ENCODE results near the gene ANKRA2. TPM values are rescaled to one million over a fixed set of nuclear protein-coding genes. Genes with fewer than 3 reads are reported as not detected.

ANKRA2 gene
- total and polyA plus RNA-seq, 4 experiments from 2014 or later, result 15.9 to 59.4 (median 40.2) TPM

GRCh38 chr5:73582285-73583145, 17.1 kb upstream of the ANKRA2 start:
- CTCF ChIA-PET (ENCODE audit: partially characterized antibody), result interaction anchor here (1.0 to 3.2 kb wide), 2 partner anchors 9 to 15 kb away, joined by 3 to 26 read pairs; no protein-coding TSS in a partner anchor
- POLR2A ChIA-PET (ENCODE audit: partially characterized antibody), result interaction anchor here (0.8 kb wide), 1 partner anchor 10 kb away, joined by 3 read pairs; no protein-coding TSS in a partner anchor

GRCh38 chr5:73565969-73566547, 619 bp upstream of the ANKRA2 start:
- Histone ChIP-seq H3K27ac (ENCODE audit: low read depth, low read length) (peak overlapping the region; percentile 99), H3K9me3 (ENCODE audit: control insufficient read depth in 1 of 2, low read length in 2 of 2) (no peaks in the 10 kb centered on the region), H3K27me3 (ENCODE audit: insufficient read depth, low read length) (no peaks in the 10 kb centered on the region), H3K36me3 (ENCODE audit: insufficient read depth, low read length) (peaks cover 5% of the 10 kb centered on the region), H3K4me3 (ENCODE audit: low read length in 2 of 2) (peak overlapping the region; percentile 45 to 83), H3K4me1 (ENCODE audit: insufficient read depth, low read length) (peaks cover 35% of the 10 kb centered on the region)
- CTCF ChIA-PET (ENCODE audit: partially characterized antibody), result interaction anchor here (1.4 kb wide), 1 partner anchor 61 kb away, joined by 3 read pairs; no protein-coding TSS in a partner anchor
- H3K9me3 Mint-ChIP-seq, result peaks cover 0 to 7% (median 0%) of the 10 kb centered on the region in 8 donors
- DNase-seq, result no peak
- H3K27me3 Mint-ChIP-seq, result no peaks in the 10 kb centered on the region
- peak overlapping the region; percentile 98 to 100 (median 99) for H3K27ac Mint-ChIP-seq
- H3K36me3 Mint-ChIP-seq, result peaks cover 17 to 49% of the 10 kb centered on the region in 2 donors
- peak overlapping the region; percentile 95 to 100 (median 99) for H3K4me3 Mint-ChIP-seq
- H3K4me1 Mint-ChIP-seq, result peaks cover 24 to 47% (median 37%) of the 10 kb centered on the region in 4 donors
- POLR2A ChIA-PET (ENCODE audit: partially characterized antibody), result interaction anchor here (0.9 to 2.8 kb wide), 5 partner anchors 12 to 1246 kb away, joined by 3 to 45 read pairs (median 6); partner anchors contain the start of genes BTF3, MRPS27, PTCD2 and TNPO1
- intact Hi-C loops (cut with micrococcal nuclease), result loop anchor here (1.0 to 10.0 kb wide), 4 partner anchors 68 to 1949 kb away; partner anchors contain the start of genes BTF3, CERT1, HMGCR and POLK

More at GRCh38 chr5:73582285-73583145, 17.1 kb upstream of the ANKRA2 start:
- Histone ChIP-seq H3K36me3 (ENCODE audit: insufficient read depth, low read length) (peaks cover 32% of the 10 kb centered on the region), H3K27ac (ENCODE audit: low read depth, low read length) (no peak overlapping the region), H3K27me3 (ENCODE audit: insufficient read depth, low read length) (no peaks in the 10 kb centered on the region), H3K4me1 (ENCODE audit: insufficient read depth, low read length) (no peaks in the 10 kb centered on the region), H3K4me3 (ENCODE audit: low read length in 2 of 2) (no peak overlapping the region), H3K9me3 (ENCODE audit: control insufficient read depth in 1 of 2, low read length in 2 of 2) (no peaks in the 10 kb centered on the region)
- Mint-ChIP-seq H3K27ac (no peak overlapping the region), H3K36me3 (peaks cover 28 to 37% of the 10 kb centered on the region in 2 donors), H3K4me3 (no peak overlapping the region), H3K4me1 (no peaks in the 10 kb centered on the region), H3K27me3 (no peaks in the 10 kb centered on the region), H3K9me3 (no peaks in the 10 kb centered on the region)
- DNase-seq, result no peak
- intact Hi-C loops (cut with micrococcal nuclease), result no loop called here

- Mint-ChIP-seq H3K9me3 (peaks cover 0 to 7% (median 0%) of the 10 kb centered on the region in 8 donors), H3K27ac (peak overlapping the region; percentile 98 to 100 (median 99)), H3K4me3 (peak overlapping the region; percentile 95 to 100 (median 99)), H3K36me3 (peaks cover 14 to 46% of the 10 kb centered on the region in 2 donors), H3K27me3 (no peaks in the 10 kb centered on the region), H3K4me1 (peaks cover 26 to 53% (median 39%) of the 10 kb centered on the region in 4 donors)
- ChIA-PET POLR2A (ENCODE audit: partially characterized antibody) (interaction anchor here (0.8 to 2.8 kb wide), 8 partner anchors 9 to 1245 kb away, joined by 3 to 45 read pairs (median 4); partner anchors contain the start of genes BTF3, FCHO2, MRPS27 and PTCD2), CTCF (ENCODE audit: partially characterized antibody) (interaction anchor here (0.9 to 1.4 kb wide), 3 partner anchors 45 to 65 kb away, joined by 3 to 4 read pairs (median 3); no protein-coding TSS in a partner anchor)
- no peaks in the 10 kb centered on the region for H3K27me3 ChIP-seq (ENCODE audit: insufficient read depth, low read length)
- H3K4me3 ChIP-seq (ENCODE audit: low read length in 2 of 2), result peak overlapping the region; percentile 45 to 83
- peak in 2 of 5 donors; percentile 12 to 30 for DNase-seq
- peaks cover 35% of the 10 kb centered on the region for H3K4me1 ChIP-seq (ENCODE audit: insufficient read depth, low read length)
- intact Hi-C loops (cut with micrococcal nuclease), result loop anchor here (1.0 to 10.0 kb wide), 4 partner anchors 66 to 1950 kb away; partner anchors contain the start of genes BTF3, CERT1, HMGCR and POLK
- H3K27ac ChIP-seq (ENCODE audit: low read depth, low read length), result peak overlapping the region; percentile 99
- peaks cover 12% of the 10 kb centered on the region for H3K36me3 ChIP-seq (ENCODE audit: insufficient read depth, low read length)
- H3K9me3 ChIP-seq (ENCODE audit: control insufficient read depth in 1 of 2, low read length in 2 of 2), result no peaks in the 10 kb centered on the region
These were observed 764 bp downstream of the ANKRA2 start for GRCh38 chr5:73564675-73565074.

GRCh38 chr5:73564018-73564417, 1.4 kb downstream of the ANKRA2 start:
- Histone ChIP-seq H3K27me3 (ENCODE audit: insufficient read depth, low read length) (no peaks in the 10 kb centered on the region), H3K4me3 (ENCODE audit: low read length in 2 of 2) (peak overlapping the region in 1 of 2 donors; percentile 45), H3K9me3 (ENCODE audit: control insufficient read depth in 1 of 2, low read length in 2 of 2) (no peaks in the 10 kb centered on the region), H3K4me1 (ENCODE audit: insufficient read depth, low read length) (peaks cover 35% of the 10 kb centered on the region), H3K36me3 (ENCODE audit: insufficient read depth, low read length) (peaks cover 12% of the 10 kb centered on the region), H3K27ac (ENCODE audit: low read depth, low read length) (peak overlapping the region; percentile 99)
- peaks cover 15 to 43% of the 10 kb centered on the region in 2 donors for H3K36me3 Mint-ChIP-seq
- H3K4me3 Mint-ChIP-seq, result peak overlapping the region; percentile 95 to 100 (median 99)
- intact Hi-C loops (cut with micrococcal nuclease), result loop anchor here (10.0 kb wide), 1 partner anchor 1951 kb away; the partner anchor contains the start of genes CERT1 and POLK
- DNase-seq, result no peak
- H3K27me3 Mint-ChIP-seq, result no peaks in the 10 kb centered on the region
- H3K9me3 Mint-ChIP-seq, result peaks cover 0 to 7% (median 0%) of the 10 kb centered on the region in 8 donors
- H3K4me1 Mint-ChIP-seq, result peaks cover 26 to 53% (median 39%) of the 10 kb centered on the region in 4 donors
- CTCF ChIA-PET (ENCODE audit: partially characterized antibody), result interaction anchor here (1.4 to 1.5 kb wide), 2 partner anchors 27 to 43 kb away, joined by 3 to 4 read pairs; no protein-coding TSS in a partner anchor
- POLR2A ChIA-PET (ENCODE audit: partially characterized antibody), result interaction anchor here (1.8 to 2.8 kb wide), 2 partner anchors 8 to 66 kb away, joined by 8 to 45 read pairs; partner anchors contain the start of gene BTF3
- H3K27ac Mint-ChIP-seq, result peak overlapping the region; percentile 42 to 100 (median 98)

GRCh38 chr5:73558950-73559349, 6.5 kb downstream of the ANKRA2 start:
- no peak overlapping the region for H3K27ac ChIP-seq (ENCODE audit: low read depth, low read length)
- Mint-ChIP-seq H3K4me1 (peaks cover 9 to 21% (median 13%) of the 10 kb centered on the region in 4 donors), H3K27me3 (no peaks in the 10 kb centered on the region), H3K9me3 (no peaks in the 10 kb centered on the region), H3K4me3 (no peak overlapping the region), H3K27ac (no peak overlapping the region), H3K36me3 (peaks cover 41 to 51% of the 10 kb centered on the region in 2 donors)
- no peaks in the 10 kb centered on the region for H3K27me3 ChIP-seq (ENCODE audit: insufficient read depth, low read length)
- peaks cover 33% of the 10 kb centered on the region for H3K36me3 ChIP-seq (ENCODE audit: insufficient read depth, low read length)
- intact Hi-C loops (cut with micrococcal nuclease), result no loop called here
- no peak overlapping the region for H3K4me3 ChIP-seq (ENCODE audit: low read length in 2 of 2)
- ChIA-PET CTCF (ENCODE audit: partially characterized antibody) (interaction anchor here (0.6 to 1.9 kb wide), 2 partner anchors 11 to 22 kb away, joined by 3 to 10 read pairs; no protein-coding TSS in a partner anchor), POLR2A (ENCODE audit: partially characterized antibody) (interaction anchor here (0.7 kb wide), 1 partner anchor 710 kb away, joined by 4 read pairs; no protein-coding TSS in a partner anchor)
- peaks cover 7% of the 10 kb centered on the region for H3K4me1 ChIP-seq (ENCODE audit: insufficient read depth, low read length)
- no peak for DNase-seq
- H3K9me3 ChIP-seq (ENCODE audit: control insufficient read depth in 1 of 2, low read length in 2 of 2), result no peaks in the 10 kb centered on the region

GRCh38 chr5:73552642-73553041, 12.8 kb downstream of the ANKRA2 start:
- CTCF ChIA-PET (ENCODE audit: partially characterized antibody), result no interaction called here
- H3K27ac Mint-ChIP-seq, result no peak overlapping the region

More at GRCh38 chr5:73552642-73553041, 12.8 kb downstream of the ANKRA2 start:
- no peak overlapping the region for H3K27ac ChIP-seq (ENCODE audit: low read depth, low read length)
- Mint-ChIP-seq H3K4me1 (peaks cover 0 to 1% (median 0%) of the 10 kb centered on the region in 4 donors), H3K36me3 (peaks cover 33 to 40% of the 10 kb centered on the region in 2 donors), H3K4me3 (no peak overlapping the region), H3K27me3 (no peaks in the 10 kb centered on the region), H3K9me3 (no peaks in the 10 kb centered on the region)
- H3K4me3 ChIP-seq (ENCODE audit: low read length in 2 of 2), result no peak overlapping the region
- POLR2A ChIA-PET (ENCODE audit: partially characterized antibody), result interaction anchor here (2.0 kb wide), 1 partner anchor 13 kb away, joined by 6 read pairs; the partner anchor contains the start of genes ANKRA2 and UTP15
- DNase-seq, result no peak
- no peaks in the 10 kb centered on the region for H3K4me1 ChIP-seq (ENCODE audit: insufficient read depth, low read length)
- intact Hi-C loops (cut with micrococcal nuclease), result no loop called here
- H3K36me3 ChIP-seq (ENCODE audit: insufficient read depth, low read length), result peaks cover 28% of the 10 kb centered on the region
- H3K9me3 ChIP-seq (ENCODE audit: control insufficient read depth in 1 of 2, low read length in 2 of 2), result no peaks in the 10 kb centered on the region
- H3K27me3 ChIP-seq (ENCODE audit: insufficient read depth, low read length), result no peaks in the 10 kb centered on the region
